SK-N-SH treated with all-trans-retinoic acid at 6 μM for 48 hours (cell line): ENCODE measurements around the gene COPS8.

Experiments
- ATAC-seq: fragments of 200-7000 bp; cut with Tn5 transposase; 3 replicates; pipeline ENCODE4 v1.9.1; 2020; ENCODE audit warnings: mild to moderate bottlenecking, moderate library complexity
- ARNTL ChIP-seq: fragments of 450-650 bp; formaldehyde crosslinking; IDR thresholded peaks from 2 replicates; pipeline ENCODE4 v1.5.0; 2020; ENCODE audit warnings: low read depth, mild to moderate bottlenecking, moderate library complexity, borderline replicate concordance
- BACH2 ChIP-seq: fragments of 250-450 bp; sonication (Bioruptor Pico); IDR thresholded peaks from 2 replicates; pipeline ENCODE4 v1.9.0; 2021; ENCODE audit warnings: mild to moderate bottlenecking, borderline replicate concordance
- CSDC2 ChIP-seq: fragments of 250-450 bp; sonication (Bioruptor Pico); IDR thresholded peaks from 2 replicates; pipeline ENCODE4 v1.5.0; 2020; ENCODE audit warnings: mild to moderate bottlenecking, moderate library complexity
- ESRRG ChIP-seq: fragments of 250-450 bp; sonication (Bioruptor Pico); IDR thresholded peaks from 2 replicates; pipeline ENCODE4 v1.6.1; 2021; ENCODE audit warnings: mild to moderate bottlenecking
- GLIS3 ChIP-seq: fragments of 250-450 bp; sonication (Bioruptor Pico); IDR thresholded peaks from 2 replicates; pipeline ENCODE4 v1.5.0; 2020; ENCODE audit warnings: mild to moderate bottlenecking, moderate library complexity
- ISL1 ChIP-seq: fragments of 250-450 bp; sonication (Bioruptor Pico); IDR thresholded peaks from 2 replicates; pipeline ENCODE4 v2.1.2; 2022; ENCODE audit warnings: mild to moderate bottlenecking, moderate library complexity
- OSR1 ChIP-seq: fragments of 250-450 bp; sonication (Bioruptor Pico); IDR thresholded peaks from 2 replicates; pipeline ENCODE4 v1.8.0; 2022; ENCODE audit warnings: moderate library complexity, mild to moderate bottlenecking, inconsistent platforms
- PPARA ChIP-seq: fragments of 250-450 bp; sonication (Bioruptor Pico); IDR thresholded peaks from 2 replicates; pipeline ENCODE4 v1.5.0; 2020; ENCODE audit warnings: mild to moderate bottlenecking, borderline replicate concordance
- RARB ChIP-seq: fragments of 250-450 bp; sonication (Bioruptor Pico); IDR thresholded peaks from 2 replicates; pipeline ENCODE4 v1.8.0; 2021; ENCODE audit warnings: mild to moderate bottlenecking, moderate library complexity
- SNAI2 ChIP-seq: fragments of 250-450 bp; sonication (Bioruptor Pico); IDR thresholded peaks from 2 replicates; pipeline ENCODE4 v1.5.0; 2020; ENCODE audit warnings: mild to moderate bottlenecking, moderate library complexity
- TCF4 ChIP-seq: fragments of 250-450 bp; sonication (Bioruptor Pico); IDR thresholded peaks from 2 replicates; pipeline ENCODE4 v1.8.0; 2021; ENCODE audit warnings: mild to moderate bottlenecking, moderate library complexity, borderline replicate concordance
- TOX ChIP-seq: fragments of 250-450 bp; sonication (Bioruptor Pico); IDR thresholded peaks from 2 replicates; pipeline ENCODE4 v1.8.0; 2021; ENCODE audit warnings: mild to moderate bottlenecking, moderate library complexity, borderline replicate concordance
- ZC3H10 ChIP-seq: fragments of 250-450 bp; sonication (Bioruptor Pico); IDR thresholded peaks from 2 replicates; pipeline ENCODE4 v1.5.1; 2021; ENCODE audit warnings: mild to moderate bottlenecking, moderate library complexity
- ZFP3 ChIP-seq: fragments of 250-450 bp; sonication (Bioruptor Pico); IDR thresholded peaks from 2 replicates; pipeline ENCODE4 v1.5.0; 2020; ENCODE audit warnings: mild to moderate bottlenecking, moderate library complexity
- ZFP30 ChIP-seq: fragments of 450-650 bp; formaldehyde crosslinking; IDR thresholded peaks from 2 replicates; pipeline ENCODE4 v1.5.0; 2022; ENCODE audit warnings: mild to moderate bottlenecking, moderate library complexity
- ZNF565 ChIP-seq: fragments of 450-650 bp; formaldehyde crosslinking; conservative IDR thresholded peaks from 2 replicates; pipeline ENCODE4 v1.5.0; 2020; ENCODE audit warnings: low read depth, mild to moderate bottlenecking, moderate library complexity
- ZNF70 ChIP-seq: fragments of 450-650 bp; formaldehyde crosslinking; IDR thresholded peaks from 2 replicates; pipeline ENCODE4 v1.5.0; 2020; ENCODE audit warnings: mild to moderate bottlenecking, moderate library complexity
- ZNF8 ChIP-seq: fragments of 450-650 bp; formaldehyde crosslinking; IDR thresholded peaks from 2 replicates; pipeline ENCODE4 v1.5.0; 2020; ENCODE audit warnings: mild to moderate bottlenecking, moderate library complexity
- TF ChIP-seq, protein P1 (sequence below): fragments of 250-450 bp; sonication (Bioruptor Pico); IDR thresholded peaks from 2 replicates; pipeline ENCODE4 v1.5.1; 2020; ENCODE audit warnings: low read depth, mild to moderate bottlenecking, moderate library complexity
- TF ChIP-seq, protein P2 (sequence below): fragments of 250-450 bp; sonication (Bioruptor Pico); IDR thresholded peaks from 2 replicates; pipeline ENCODE4 v1.8.0; 2021; ENCODE audit warnings: low read depth, mild to moderate bottlenecking, moderate library complexity, borderline replicate concordance
- TF ChIP-seq, protein P3 (sequence below): fragments of 250-450 bp; sonication (Bioruptor Pico); IDR thresholded peaks from 2 replicates; pipeline ENCODE4 v1.5.0; 2020; ENCODE audit warnings: mild to moderate bottlenecking, moderate library complexity
- TF ChIP-seq, protein P4 (sequence below): fragments of 250-450 bp; sonication (Bioruptor Pico); IDR thresholded peaks from 2 replicates; pipeline ENCODE4 v1.5.1; 2021; ENCODE audit warnings: mild to moderate bottlenecking, moderate library complexity
- TF ChIP-seq, protein P5 (sequence below): fragments of 250-450 bp; sonication (Bioruptor Pico); IDR thresholded peaks from 2 replicates; pipeline ENCODE4 v1.8.0; 2020; ENCODE audit warnings: mild to moderate bottlenecking, moderate library complexity, borderline replicate concordance

COPS8 gene

DNA sequence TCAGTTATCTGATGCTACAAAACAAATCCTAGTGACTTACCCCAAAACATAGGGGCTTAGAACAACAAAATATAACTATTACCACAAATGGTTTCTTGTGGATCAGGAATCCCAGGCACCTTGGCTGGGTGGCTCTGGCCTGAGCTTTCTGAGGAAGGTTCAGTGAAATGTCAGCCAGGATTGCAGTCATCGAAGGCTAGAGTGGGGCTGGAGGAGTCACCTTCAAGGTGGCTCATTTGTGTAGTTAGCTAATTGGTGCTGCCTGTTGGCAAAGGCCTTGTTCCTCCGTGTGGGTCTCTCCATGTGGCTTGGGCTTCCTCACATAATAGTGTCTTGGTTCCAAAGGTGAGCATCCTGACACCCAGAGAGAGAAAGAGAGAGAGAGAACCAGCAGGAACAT, 57.4 kb downstream of the COPS8 start (continued):
- TF ChIP-seq, protein P1, sequence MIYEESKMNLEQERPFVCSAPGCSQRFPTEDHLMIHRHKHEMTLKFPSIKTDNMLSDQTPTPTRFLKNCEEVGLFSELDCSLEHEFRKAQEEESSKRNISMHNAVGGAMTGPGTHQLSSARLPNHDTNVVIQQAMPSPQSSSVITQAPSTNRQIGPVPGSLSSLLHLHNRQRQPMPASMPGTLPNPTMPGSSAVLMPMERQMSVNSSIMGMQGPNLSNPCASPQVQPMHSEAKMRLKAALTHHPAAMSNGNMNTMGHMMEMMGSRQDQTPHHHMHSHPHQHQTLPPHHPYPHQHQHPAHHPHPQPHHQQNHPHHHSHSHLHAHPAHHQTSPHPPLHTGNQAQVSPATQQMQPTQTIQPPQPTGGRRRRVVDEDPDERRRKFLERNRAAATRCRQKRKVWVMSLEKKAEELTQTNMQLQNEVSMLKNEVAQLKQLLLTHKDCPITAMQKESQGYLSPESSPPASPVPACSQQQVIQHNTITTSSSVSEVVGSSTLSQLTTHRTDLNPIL, result no peak
- TF ChIP-seq, all 23 proteins: peak for 0

DNA sequence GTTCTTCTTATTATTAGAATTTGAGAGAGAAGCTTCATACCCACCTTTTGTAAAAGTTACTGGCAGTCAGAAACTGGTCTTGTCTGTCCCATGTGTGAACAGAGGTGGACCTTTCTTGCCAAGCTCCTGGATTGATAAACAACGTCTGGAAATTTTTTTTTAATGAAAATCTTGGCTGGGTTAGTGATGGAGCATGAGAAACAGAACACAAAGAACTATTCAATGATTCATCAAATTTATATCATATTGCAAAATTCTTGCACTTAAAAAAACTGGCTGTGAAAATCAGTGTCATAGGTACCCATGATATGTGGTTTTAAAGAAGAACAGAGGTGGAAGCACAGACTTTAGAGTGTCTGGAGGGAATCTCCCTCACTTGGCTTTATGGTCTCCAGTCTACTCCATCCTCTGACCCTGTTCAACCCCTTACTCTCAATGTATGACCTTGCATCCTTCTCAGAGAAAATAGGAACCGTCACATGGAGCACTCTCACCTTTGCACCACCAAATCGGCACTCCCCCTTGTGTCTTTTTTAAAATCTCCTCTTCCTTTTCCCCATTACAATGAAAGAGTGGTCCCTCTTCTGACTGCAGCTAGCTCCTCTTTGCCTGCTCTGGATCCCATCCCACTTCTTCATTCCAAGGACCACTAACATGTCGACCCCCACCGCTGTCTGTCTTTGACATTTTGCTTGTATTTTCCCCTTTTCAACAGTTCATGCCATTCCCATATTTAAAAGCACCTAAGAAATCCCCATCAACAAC, 58.2 kb downstream of the COPS8 start:
- TF ChIP-seq ZC3H10 (CRISPR knock-in tag), result no peak
- TF ChIP-seq ZNF8, result no peak
- TF ChIP-seq, protein P2, sequence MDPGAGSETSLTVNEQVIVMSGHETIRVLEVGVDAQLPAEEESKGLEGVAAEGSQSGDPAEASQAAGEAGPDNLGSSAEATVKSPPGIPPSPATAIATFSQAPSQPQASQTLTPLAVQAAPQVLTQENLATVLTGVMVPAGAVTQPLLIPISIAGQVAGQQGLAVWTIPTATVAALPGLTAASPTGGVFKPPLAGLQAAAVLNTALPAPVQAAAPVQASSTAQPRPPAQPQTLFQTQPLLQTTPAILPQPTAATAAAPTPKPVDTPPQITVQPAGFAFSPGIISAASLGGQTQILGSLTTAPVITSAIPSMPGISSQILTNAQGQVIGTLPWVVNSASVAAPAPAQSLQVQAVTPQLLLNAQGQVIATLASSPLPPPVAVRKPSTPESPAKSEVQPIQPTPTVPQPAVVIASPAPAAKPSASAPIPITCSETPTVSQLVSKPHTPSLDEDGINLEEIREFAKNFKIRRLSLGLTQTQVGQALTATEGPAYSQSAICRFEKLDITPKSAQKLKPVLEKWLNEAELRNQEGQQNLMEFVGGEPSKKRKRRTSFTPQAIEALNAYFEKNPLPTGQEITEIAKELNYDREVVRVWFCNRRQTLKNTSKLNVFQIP, result no peak
- no peak for TF ChIP-seq CSDC2 (CRISPR knock-in tag)
- TF ChIP-seq, protein P3, sequence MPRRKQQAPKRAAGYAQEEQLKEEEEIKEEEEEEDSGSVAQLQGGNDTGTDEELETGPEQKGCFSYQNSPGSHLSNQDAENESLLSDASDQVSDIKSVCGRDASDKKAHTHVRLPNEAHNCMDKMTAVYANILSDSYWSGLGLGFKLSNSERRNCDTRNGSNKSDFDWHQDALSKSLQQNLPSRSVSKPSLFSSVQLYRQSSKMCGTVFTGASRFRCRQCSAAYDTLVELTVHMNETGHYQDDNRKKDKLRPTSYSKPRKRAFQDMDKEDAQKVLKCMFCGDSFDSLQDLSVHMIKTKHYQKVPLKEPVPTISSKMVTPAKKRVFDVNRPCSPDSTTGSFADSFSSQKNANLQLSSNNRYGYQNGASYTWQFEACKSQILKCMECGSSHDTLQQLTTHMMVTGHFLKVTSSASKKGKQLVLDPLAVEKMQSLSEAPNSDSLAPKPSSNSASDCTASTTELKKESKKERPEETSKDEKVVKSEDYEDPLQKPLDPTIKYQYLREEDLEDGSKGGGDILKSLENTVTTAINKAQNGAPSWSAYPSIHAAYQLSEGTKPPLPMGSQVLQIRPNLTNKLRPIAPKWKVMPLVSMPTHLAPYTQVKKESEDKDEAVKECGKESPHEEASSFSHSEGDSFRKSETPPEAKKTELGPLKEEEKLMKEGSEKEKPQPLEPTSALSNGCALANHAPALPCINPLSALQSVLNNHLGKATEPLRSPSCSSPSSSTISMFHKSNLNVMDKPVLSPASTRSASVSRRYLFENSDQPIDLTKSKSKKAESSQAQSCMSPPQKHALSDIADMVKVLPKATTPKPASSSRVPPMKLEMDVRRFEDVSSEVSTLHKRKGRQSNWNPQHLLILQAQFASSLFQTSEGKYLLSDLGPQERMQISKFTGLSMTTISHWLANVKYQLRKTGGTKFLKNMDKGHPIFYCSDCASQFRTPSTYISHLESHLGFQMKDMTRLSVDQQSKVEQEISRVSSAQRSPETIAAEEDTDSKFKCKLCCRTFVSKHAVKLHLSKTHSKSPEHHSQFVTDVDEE, result no peak
- TF ChIP-seq ZNF565 (CRISPR knock-in tag), result no peak
- no peak for TF ChIP-seq BACH2 (CRISPR knock-in tag)
- no peak for TF ChIP-seq PPARA
- no peak for TF ChIP-seq ZFP30 (CRISPR knock-in tag)
- TF ChIP-seq GLIS3, result no peak
- no peak for TF ChIP-seq TOX (CRISPR knock-in tag)
- TF ChIP-seq RARB (CRISPR knock-in tag), result no peak
- TF ChIP-seq TCF4 (CRISPR knock-in tag), result no peak
- TF ChIP-seq, protein P1, result no peak
- TF ChIP-seq ZNF70 (CRISPR knock-in tag), result no peak
- TF ChIP-seq SNAI2 (CRISPR knock-in tag), result no peak
- no peak for TF ChIP-seq ZFP3
- TF ChIP-seq ESRRG (CRISPR knock-in tag), result no peak
- TF ChIP-seq ISL1 (CRISPR knock-in tag), result no peak
- no peak for TF ChIP-seq OSR1
- no peak for ATAC-seq

DNA sequence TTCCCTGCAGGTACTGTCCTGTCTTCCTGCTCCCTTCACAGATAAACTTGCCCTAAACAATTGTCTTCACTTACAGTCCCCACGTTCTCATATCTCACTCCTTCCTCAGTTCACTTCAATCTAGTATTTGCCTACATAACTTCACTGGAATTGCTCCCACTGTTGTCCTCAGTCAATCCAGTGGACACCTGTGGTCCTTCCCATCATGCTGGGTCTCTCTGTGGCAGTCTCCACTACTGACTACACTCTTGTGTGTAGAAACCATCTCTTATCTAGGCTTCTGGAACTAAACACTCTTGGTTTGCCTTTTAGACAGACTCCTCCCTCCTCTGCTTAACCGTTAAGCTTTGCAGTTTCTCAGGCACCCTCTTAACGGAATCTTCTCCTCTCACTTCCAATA, 58.8 kb downstream of the COPS8 start:
- TF ChIP-seq TCF4 (CRISPR knock-in tag) (no peak), RARB (CRISPR knock-in tag) (no peak), BACH2 (CRISPR knock-in tag) (no peak), SNAI2 (CRISPR knock-in tag) (no peak), ZFP30 (CRISPR knock-in tag) (no peak), CSDC2 (CRISPR knock-in tag) (no peak), ZC3H10 (CRISPR knock-in tag) (no peak), ZFP3 (no peak), ESRRG (CRISPR knock-in tag) (no peak), ZNF8 (no peak), PPARA (no peak), ISL1 (CRISPR knock-in tag) (no peak), ARNTL (CRISPR knock-in tag) (no peak), GLIS3 (no peak)
- TF ChIP-seq, protein P2, result no peak
- TF ChIP-seq, protein P1, result no peak
- TF ChIP-seq, protein P4, sequence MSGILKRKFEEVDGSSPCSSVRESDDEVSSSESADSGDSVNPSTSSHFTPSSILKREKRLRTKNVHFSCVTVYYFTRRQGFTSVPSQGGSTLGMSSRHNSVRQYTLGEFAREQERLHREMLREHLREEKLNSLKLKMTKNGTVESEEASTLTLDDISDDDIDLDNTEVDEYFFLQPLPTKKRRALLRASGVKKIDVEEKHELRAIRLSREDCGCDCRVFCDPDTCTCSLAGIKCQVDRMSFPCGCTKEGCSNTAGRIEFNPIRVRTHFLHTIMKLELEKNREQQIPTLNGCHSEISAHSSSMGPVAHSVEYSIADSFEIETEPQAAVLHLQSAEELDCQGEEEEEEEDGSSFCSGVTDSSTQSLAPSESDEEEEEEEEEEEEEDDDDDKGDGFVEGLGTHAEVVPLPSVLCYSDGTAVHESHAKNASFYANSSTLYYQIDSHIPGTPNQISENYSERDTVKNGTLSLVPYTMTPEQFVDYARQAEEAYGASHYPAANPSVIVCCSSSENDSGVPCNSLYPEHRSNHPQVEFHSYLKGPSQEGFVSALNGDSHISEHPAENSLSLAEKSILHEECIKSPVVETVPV (CRISPR knock-in tag), result no peak
- TF ChIP-seq, protein P5, sequence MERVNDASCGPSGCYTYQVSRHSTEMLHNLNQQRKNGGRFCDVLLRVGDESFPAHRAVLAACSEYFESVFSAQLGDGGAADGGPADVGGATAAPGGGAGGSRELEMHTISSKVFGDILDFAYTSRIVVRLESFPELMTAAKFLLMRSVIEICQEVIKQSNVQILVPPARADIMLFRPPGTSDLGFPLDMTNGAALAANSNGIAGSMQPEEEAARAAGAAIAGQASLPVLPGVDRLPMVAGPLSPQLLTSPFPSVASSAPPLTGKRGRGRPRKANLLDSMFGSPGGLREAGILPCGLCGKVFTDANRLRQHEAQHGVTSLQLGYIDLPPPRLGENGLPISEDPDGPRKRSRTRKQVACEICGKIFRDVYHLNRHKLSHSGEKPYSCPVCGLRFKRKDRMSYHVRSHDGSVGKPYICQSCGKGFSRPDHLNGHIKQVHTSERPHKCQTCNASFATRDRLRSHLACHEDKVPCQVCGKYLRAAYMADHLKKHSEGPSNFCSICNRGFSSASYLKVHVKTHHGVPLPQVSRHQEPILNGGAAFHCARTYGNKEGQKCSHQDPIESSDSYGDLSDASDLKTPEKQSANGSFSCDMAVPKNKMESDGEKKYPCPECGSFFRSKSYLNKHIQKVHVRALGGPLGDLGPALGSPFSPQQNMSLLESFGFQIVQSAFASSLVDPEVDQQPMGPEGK (CRISPR knock-in tag), result no peak
- no peak for ATAC-seq
